D721Med (cell line): Measurements from ENCODE around the gene GRIA3.
"Not testable (repeated sequence)": the region's sequence is repeated elsewhere in the genome, so short reads cannot be mapped to it uniquely, and the experiment has no call there.

Experiments used
- DNase-seq: peaks from one replicate; pipeline ENCODE4 v3.0.0; 2011; ENCODE audit warnings: low spot score; ENCODE audit not compliant: insufficient read length
- FAIRE-seq: peaks from 2 replicates; lab custom pipeline; 2011; peaks lifted over from hg19 to GRCh38; lab: Jason Lieb, UNC
- TF ChIP-seq, protein P1 (sequence below): IDR thresholded peaks from 2 replicates; pipeline ENCODE4 v1.5.1; 2012; ENCODE audit warnings: mild to moderate bottlenecking, control low read depth; ENCODE audit not compliant: insufficient read depth; ENCODE audit errors: missing control alignments

Gene GRIA3

DNA sequence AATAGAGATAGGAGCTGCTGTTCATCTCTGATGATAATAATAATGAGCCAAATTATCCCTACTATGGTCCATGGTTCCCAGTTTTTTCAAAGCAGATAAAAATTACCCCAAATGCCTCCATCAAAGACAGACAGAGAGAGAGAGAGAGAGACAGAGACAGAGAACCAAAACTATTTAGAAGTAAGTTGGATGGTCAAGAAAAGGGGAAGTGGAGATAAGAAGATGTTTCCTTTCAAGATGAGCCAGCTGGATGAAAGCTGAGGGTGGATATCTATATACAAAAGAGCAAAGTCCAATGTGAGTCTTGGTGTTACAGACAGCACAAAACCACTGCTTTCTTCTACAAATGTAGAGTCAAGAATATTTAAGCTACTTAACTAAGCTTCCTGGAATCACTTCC, 173.9 kb downstream of the GRIA3 start:
- TF ChIP-seq, protein P1, sequence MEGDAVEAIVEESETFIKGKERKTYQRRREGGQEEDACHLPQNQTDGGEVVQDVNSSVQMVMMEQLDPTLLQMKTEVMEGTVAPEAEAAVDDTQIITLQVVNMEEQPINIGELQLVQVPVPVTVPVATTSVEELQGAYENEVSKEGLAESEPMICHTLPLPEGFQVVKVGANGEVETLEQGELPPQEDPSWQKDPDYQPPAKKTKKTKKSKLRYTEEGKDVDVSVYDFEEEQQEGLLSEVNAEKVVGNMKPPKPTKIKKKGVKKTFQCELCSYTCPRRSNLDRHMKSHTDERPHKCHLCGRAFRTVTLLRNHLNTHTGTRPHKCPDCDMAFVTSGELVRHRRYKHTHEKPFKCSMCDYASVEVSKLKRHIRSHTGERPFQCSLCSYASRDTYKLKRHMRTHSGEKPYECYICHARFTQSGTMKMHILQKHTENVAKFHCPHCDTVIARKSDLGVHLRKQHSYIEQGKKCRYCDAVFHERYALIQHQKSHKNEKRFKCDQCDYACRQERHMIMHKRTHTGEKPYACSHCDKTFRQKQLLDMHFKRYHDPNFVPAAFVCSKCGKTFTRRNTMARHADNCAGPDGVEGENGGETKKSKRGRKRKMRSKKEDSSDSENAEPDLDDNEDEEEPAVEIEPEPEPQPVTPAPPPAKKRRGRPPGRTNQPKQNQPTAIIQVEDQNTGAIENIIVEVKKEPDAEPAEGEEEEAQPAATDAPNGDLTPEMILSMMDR: no peak
- DNase-seq: no peak
- FAIRE-seq: no peak

DNA sequence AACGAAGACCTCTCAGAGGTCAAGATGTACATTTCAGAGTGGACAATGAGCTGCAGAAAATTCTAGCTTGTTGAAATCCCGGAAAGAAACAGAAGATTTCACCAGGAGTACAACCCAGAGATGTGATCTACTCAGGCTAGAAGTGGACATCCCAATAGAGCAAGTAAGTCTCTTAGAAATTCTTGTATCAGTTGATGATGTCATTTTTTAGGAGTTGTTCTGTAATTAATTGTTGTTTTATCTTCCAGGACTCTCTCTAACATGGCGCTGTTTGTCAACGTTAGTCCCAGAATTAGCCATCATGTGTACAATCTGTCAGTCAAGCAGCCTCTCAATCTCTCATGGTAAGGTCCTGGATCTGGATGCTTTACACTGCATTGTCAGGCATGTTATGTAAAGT, 174.4 kb downstream of the GRIA3 start:
- TF ChIP-seq, protein P1: no peak
- FAIRE-seq (no peak), DNase-seq (no peak)

DNA sequence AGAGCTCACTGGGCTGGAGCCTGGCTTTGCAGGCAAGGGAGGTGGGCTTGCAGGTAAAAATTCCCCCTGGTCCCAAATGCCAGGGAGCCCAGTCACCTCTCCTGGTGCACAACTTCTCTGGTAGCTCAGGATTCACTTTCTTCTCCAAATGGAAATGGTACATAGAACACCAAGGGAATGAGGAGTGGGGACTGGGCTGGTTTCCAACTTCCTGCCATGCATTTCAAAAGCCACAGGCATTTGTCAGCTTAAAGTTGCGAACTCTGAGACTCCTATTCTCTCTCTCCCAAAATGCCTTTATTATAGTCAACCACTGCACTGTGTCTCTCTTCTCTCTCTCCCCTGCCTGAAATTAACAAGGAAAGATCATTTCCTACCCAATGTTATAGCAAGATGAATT, 177.3 kb downstream of the GRIA3 start:
- FAIRE-seq (no peak), DNase-seq (no peak)
- TF ChIP-seq, protein P1: no peak

DNA sequence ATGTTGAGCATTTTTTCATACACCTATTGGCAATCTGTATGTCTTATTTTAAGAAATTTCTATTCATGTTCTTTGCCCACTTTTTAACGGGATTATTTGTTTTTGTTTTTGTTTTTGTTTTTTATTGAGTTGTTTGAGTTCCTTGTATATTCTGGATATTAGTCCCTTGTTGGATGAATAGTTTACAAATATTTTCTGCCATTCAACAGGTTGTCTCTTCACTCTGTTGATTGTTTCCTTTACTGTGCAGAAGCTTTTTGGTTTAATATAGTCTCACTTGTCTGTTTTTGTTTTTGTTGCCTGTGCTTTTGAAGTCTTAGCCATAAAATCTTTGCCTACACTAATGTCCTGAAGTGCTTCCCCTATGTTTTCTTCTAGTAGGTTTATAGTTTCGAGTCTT, 202.1 kb downstream of the GRIA3 start:
- not testable (repeated sequence) for DNase-seq, FAIRE-seq

DNA sequence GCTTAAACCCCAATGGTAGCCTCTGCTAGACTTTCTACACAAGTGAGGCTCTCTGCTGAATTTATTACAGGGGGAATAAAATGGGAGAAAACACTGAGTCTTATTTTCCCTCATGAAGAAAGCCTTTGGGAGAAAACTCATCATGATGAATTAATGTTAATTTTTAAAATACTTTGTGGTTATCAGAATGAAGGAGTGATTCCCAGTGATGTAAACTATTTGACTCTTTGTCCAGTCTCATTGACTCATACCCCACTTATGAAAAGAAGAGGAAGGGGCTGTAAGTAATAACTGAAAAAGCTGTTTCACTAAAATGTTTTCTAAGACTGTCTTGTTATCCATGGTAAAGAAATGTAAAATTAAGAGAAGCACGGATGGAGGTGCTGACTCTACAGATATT, 208.8 kb downstream of the GRIA3 start:
- DNase-seq (no peak), FAIRE-seq (no peak)
- TF ChIP-seq, protein P1: no peak

DNA sequence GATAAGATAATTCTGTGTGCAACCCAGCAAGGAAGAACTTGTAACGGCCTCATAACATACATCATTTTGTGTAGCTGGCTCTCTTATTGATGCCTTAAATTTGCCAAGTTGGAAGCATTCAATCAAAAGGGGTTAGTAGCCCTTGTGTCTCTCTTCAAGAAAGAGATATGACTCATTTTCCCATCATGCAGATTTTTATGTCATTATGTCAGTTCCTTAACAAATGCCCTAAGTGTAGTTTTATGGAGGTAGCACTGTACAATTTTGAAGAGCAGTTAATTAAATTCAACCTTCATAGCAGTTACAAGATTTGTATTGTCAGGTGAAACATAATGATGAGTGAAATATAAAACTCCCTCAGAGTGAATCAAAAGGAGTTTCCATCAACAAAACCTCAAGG, 215.6 kb downstream of the GRIA3 start:
- no peak for DNase-seq
- no peak for FAIRE-seq
- TF ChIP-seq, protein P1: no peak

DNA sequence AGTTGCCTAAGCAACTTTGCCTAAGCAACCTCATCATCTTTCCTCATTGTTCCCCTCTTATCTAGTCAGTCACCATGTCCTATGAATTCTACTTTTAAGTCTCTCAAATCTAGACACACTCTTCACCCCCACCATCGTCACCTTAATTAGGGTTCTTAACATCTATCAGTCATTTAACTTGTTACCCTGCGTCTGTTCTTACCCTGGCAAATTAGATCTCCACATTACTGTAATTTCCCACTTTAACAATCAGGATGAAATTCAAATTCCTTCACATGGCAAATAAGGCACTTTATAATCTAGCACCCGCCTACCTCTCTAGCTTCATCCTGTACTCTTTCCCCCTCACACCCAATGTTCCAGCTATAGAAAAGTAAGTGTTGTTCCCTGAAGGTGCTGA, 221.2 kb downstream of the GRIA3 start:
- TF ChIP-seq, protein P1: no peak
- FAIRE-seq (no peak), DNase-seq (no peak)
